ENCODE measurements around the gene PGAP3. TPM values are rescaled to one million over a fixed set of nuclear protein-coding genes. Genes with fewer than 3 reads are reported as not detected.
A peak's percentile ranks its signal among the peaks of the same experiment; 100 is the strongest.
"Not testable (repeated sequence)": the region's sequence is repeated elsewhere in the genome, so short reads cannot be mapped to it uniquely, and the experiment has no call there.

PGAP3 gene
- total RNA-seq, 1 experiment from 2014 or later = 5.8 TPM

- DNase-seq (ENCODE audit: extremely low read depth, low read depth) = no peak
Observed at GRCh38 chr17:39716073-39716818, 28.4 kb upstream of the PGAP3 start.

DNA sequence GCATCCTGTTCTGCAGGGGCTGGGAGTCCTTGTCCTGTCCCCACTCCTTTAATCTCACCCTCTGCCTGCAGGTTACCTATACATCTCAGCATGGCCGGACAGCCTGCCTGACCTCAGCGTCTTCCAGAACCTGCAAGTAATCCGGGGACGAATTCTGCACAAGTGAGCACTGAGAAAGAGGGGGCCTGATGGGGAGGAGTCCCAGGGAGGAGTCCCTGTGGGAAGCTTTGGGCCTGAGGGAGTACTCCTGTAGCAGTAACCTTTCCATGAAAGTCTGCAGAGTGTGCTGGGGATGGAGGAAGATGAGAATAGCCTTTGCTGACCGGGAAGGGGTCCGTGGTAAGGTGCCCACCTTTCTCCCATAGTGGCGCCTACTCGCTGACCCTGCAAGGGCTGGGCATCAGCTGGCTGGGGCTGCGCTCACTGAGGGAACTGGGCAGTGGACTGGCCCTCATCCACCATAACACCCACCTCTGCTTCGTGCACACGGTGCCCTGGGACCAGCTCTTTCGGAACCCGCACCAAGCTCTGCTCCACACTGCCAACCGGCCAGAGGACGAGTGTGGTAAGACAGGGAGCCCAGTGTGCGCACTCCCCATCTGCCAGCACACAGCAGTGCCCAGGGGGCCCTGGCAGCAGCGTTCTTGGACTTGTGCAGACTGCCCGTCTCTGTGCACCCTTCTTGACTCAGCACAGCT lies 27.7 kb upstream of the PGAP3 start:
- DNase-seq (ENCODE audit: extremely low read depth, low read depth) = no peak

- no peak for DNase-seq (ENCODE audit: extremely low read depth, low read depth)
Observed at GRCh38 chr17:39714234-39714633, 26.4 kb upstream of the PGAP3 start.

GRCh38 chr17:39711851-39712250 lies 24.0 kb upstream of the PGAP3 start:
- no peak for DNase-seq (ENCODE audit: extremely low read depth, low read depth)

GRCh38 chr17:39711071-39711470 lies 23.2 kb upstream of the PGAP3 start:
- not testable (repeated sequence) for DNase-seq (ENCODE audit: extremely low read depth, low read depth)

- DNase-seq (ENCODE audit: extremely low read depth, low read depth) = no peak
Observed at GRCh38 chr17:39709998-39710964, 22.4 kb upstream of the PGAP3 start.

DNA sequence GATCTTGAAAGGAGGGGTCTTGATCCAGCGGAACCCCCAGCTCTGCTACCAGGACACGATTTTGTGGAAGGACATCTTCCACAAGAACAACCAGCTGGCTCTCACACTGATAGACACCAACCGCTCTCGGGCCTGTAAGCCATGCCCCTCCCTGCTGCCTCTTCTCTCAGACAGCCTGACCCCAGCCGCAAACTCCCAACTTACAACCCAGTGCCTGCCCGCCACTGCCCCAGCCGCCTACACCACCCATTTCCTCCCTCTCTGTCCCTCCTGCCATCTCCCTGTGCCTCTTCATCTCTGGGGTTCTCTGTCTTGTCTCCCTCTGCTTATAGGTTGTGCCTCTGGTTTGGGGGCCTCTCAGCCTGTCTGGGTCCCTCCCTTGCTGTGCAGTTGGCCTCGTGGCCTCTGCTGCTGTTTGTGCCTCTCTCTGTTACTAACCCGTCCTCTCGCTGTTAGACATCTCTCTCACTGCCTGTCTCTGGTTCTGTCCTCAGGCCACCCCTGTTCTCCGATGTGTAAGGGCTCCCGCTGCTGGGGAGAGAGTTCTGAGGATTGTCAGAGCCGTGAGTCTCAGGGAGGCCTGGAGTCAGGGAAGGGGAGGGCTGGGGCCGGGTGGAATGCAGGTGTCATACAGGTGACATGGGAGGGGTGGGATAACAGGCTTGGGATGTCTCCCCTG lies 21.6 kb upstream of the PGAP3 start:
- no peak for DNase-seq (ENCODE audit: extremely low read depth, low read depth)

DNA sequence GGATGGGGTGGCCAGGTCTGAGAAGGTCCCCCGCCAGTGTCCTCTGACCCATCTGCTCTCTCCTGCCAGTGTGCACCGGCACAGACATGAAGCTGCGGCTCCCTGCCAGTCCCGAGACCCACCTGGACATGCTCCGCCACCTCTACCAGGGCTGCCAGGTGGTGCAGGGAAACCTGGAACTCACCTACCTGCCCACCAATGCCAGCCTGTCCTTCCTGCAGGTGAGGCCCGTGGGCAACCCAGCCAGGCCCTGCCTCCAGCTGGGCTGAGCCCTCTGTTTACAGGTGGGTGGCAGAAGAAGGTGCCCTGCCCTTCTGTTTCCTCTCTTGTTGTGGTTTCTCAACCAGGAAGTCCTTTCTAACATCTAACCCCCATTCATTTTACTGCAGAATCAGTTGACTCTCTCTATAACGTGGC lies 19.1 kb upstream of the PGAP3 start:
- DNase-seq (ENCODE audit: extremely low read depth, low read depth) = no peak

GRCh38 chr17:39706383-39706782 lies 18.5 kb upstream of the PGAP3 start:
- DNase-seq (ENCODE audit: extremely low read depth, low read depth) = no peak

GRCh38 chr17:39705786-39706348 lies 18.0 kb upstream of the PGAP3 start:
- DNase-seq (ENCODE audit: extremely low read depth, low read depth) = no peak

- DNase-seq (ENCODE audit: extremely low read depth, low read depth) = no peak
Observed at GRCh38 chr17:39704821-39705551, 17.1 kb upstream of the PGAP3 start.

- no peak for DNase-seq (ENCODE audit: extremely low read depth, low read depth)
Observed at GRCh38 chr17:39703913-39704312, 16.1 kb upstream of the PGAP3 start.

DNA sequence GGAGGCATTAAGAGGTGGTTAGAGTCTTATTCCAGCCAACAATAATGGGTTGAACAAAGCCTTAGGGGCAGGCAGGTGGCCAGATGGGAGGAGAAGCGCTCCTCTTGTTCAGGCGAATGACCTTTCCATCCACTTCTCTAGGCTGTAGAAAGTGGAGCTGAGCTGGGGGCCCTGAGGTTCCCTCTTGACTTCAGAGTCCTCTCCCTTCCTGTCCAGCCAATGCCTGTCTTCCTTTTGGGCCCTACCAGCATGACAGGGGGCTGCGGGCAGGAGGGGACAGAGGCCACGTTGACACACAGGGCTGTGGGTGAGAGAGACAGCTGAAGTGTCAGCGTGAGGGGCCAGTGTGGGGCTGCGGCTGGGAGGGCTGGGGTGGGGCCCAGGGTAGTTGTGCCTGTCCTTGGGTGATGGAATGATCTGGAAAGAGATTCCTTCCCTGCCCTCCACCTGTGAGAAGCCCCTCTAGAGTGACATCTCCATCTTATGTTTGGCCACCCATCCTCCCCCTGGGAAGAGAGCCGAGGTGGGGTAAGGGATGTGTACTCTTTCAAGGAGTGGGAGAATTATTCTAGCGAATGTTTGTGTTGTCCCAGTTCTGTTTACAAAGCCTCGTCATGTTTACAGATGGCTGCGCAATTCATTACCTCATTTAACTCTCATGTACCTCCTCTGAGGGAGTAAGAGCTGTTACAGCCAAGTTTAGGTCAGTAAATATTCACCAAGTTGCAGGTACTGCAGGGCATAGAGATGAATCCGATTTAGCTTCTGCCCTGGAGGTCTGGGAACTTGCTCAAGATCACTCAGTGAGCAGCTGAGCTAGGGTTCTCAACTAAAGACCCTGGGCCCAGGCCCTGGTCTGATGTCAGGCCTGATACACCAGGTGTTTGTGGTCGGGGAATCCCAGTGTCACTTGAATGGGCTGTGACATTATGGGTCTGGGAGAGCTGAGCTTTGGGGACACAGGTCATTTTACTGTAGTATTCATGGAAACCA lies 15.3 kb upstream of the PGAP3 start:
- DNase-seq (ENCODE audit: extremely low read depth, low read depth) = peak; percentile 22

GRCh38 chr17:39701784-39702422 lies 14.0 kb upstream of the PGAP3 start:
- DNase-seq (ENCODE audit: extremely low read depth, low read depth) = no peak

DNA sequence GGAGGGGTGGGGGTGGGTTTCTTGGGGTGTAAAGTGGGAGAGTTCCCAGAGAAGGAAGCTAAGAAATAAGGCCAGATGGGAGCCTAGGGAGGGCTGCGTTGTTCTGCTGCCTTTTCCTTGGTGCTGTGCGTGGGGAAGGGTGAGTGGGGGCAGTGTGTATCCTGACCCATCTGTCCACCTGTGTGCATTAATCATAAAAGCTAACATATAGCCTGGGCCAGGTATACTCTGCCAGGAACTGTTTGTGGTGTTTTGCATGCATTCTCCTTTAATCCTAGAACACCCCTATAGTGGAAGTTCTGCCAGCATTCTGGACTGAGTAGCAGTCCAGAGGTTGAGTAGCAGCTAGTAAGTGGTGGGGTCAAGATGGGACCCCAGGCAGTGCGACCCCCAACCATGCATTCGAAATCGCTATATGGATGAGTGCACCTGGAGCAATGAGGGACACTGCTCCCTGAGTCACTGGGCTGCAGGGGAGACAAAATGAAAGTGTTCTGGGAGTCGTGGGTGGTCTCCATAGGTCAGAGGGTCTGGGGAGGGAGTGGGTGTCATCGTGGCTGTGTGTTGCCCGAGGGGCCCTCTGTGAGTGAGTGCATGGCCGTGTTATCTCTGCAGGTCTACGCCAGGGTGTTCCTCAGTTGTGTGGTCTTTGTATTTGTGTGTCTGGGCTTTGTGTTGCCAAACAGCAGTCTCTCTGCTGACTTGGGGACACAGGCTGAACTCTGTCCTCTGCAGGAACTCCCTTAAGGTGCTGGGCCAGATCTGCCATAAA lies 13.3 kb upstream of the PGAP3 start:
- no peak for DNase-seq (ENCODE audit: extremely low read depth, low read depth)

GRCh38 chr17:39700148-39700987 lies 12.5 kb upstream of the PGAP3 start:
- no peak for DNase-seq (ENCODE audit: extremely low read depth, low read depth)

All from NCI-H460 (cell line).